PFSK-1 (cell line): ENCODE results near the gene RPL36A.

Experiments
- FOXP2 ChIP-seq: optimal IDR thresholded peaks from 2 replicates; pipeline ENCODE3; 2011; ENCODE audit warnings: borderline replicate concordance, control low read depth, inconsistent platforms; ENCODE audit not compliant: insufficient read depth; ENCODE audit errors: extremely low read length, extremely low read depth
- POLR2AphosphoS5 ChIP-seq: IDR thresholded peaks from 2 replicates; pipeline ENCODE4 v1.6.1; 2012; ENCODE audit warnings: low read depth, mild to moderate bottlenecking, control low read depth, low read length, moderate library complexity
- REST ChIP-seq, 2 experiments: IDR thresholded peaks; 2 replicates each; pipeline versions ENCODE4 v1.6.1 to v1.8.0; 2011 to 2012; ENCODE audit warnings: low read depth in 2 of 2, low read length in 2 of 2, control low read depth in 1 of 2, inconsistent platforms in 1 of 2, mild to moderate bottlenecking in 1 of 2, moderate library complexity in 1 of 2; ENCODE audit not compliant: insufficient read depth in 1 of 2
- SIN3A ChIP-seq: IDR thresholded peaks from 2 replicates; pipeline ENCODE4 v1.6.1; 2012; ENCODE audit warnings: mild to moderate bottlenecking, low read length, moderate library complexity, borderline replicate concordance; ENCODE audit not compliant: insufficient read depth
- TAF1 ChIP-seq: IDR thresholded peaks from 2 replicates; pipeline ENCODE4 v1.6.1; 2012; ENCODE audit warnings: low read length, control low read depth, borderline replicate concordance; ENCODE audit not compliant: insufficient read depth

- TF ChIP-seq TAF1 (no peak), REST (IDR thresholded peaks at IDR 0.05; ENCODE audit: insufficient read depth in 1 of 2, low read depth in 2 of 2, low read length in 2 of 2) (no peak), POLR2AphosphoS5 (no peak), FOXP2 (no peak), SIN3A (no peak)
These were observed 28.1 kb upstream of the RPL36A start for GRCh38 chrX:101362757-101363156.
